HL-60 (cell line): ENCODE measurements around the gene USO1.

Experiments
- CTCF ChIP-seq: IDR thresholded peaks from one replicate; pipeline ENCODE4 v1.5.1; 2011; ENCODE audit warnings: low read length, control low read depth, inconsistent platforms; ENCODE audit not compliant: insufficient read depth
- GABPA ChIP-seq: IDR thresholded peaks from 2 replicates; pipeline ENCODE4 v1.6.1; 2012; ENCODE audit warnings: low read depth
- POLR2AphosphoS5 ChIP-seq: IDR thresholded peaks from 2 replicates; pipeline ENCODE4 v1.6.1; 2012; ENCODE audit warnings: low read depth
- REST ChIP-seq: IDR thresholded peaks from 2 replicates; pipeline ENCODE4 v1.6.1; 2012; ENCODE audit warnings: low read depth; ENCODE audit not compliant: insufficient replicate concordance
- SPI1 ChIP-seq: IDR thresholded peaks from 2 replicates; pipeline ENCODE4 v1.6.1; 2012; ENCODE audit warnings: low read depth, mild to moderate bottlenecking, borderline replicate concordance

GRCh38 chr4:75708218-75708691, 16.1 kb upstream of the USO1 start:
- TF ChIP-seq POLR2AphosphoS5 (no peak), CTCF (peak; percentile 47), GABPA (no peak), SPI1 (no peak), REST (no peak)
